GF-D8 (cell line): ENCODE data around the gene MDM4.
"Not testable (repeated sequence)": the region's sequence is repeated elsewhere in the genome, so short reads cannot be mapped to it uniquely, and the experiment has no call there.

Experiments
- DNase-seq: peaks from one replicate; lab custom pipeline; 2025; lab: John Stamatoyannopoulos, UW

Gene MDM4

DNA sequence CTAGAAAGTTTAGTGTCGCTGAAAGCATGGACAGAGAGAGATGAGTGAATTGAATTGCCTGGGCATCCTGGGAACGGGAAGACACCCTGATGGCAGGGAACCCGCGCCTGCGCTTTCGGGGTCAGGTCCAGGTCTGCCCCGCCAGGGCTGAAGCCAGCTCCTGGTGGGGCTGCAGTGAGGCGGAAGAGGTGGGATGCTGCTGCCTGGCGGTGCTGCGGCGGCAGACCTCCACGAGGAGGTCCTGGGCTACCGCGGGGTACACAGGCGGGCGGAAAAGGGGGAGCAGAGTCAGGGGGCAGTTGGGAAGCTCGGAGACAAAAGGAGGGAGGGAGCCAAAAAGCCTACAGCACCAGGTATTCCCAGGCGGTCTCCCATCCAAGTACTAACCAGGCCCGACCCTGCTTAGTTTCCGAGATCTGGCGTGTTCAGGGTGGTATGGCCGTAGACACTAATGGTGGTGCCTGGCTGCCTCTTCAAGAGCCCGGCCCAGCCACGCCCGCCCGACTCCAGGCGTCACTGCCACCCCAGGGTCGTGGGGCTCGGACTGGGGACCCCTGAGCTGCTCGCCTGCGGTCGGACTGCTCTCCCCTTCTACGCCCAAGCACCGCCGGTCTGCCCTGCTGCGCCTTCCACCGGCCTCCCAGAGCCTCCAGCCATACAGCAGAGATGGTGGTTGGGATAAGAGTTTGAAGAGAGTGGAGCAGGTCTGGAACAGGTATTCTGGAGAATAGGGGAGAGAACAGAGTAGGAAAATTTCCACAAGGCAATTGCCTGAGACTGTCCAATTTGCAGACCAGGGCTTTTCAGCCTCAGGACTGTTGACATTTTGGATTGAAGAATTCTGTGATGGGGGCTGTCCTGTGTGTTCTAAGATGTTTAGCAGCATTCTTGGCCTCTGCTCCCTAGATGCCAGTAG lies 46.1 kb downstream of the MDM4 start:
- no peak for DNase-seq

DNA sequence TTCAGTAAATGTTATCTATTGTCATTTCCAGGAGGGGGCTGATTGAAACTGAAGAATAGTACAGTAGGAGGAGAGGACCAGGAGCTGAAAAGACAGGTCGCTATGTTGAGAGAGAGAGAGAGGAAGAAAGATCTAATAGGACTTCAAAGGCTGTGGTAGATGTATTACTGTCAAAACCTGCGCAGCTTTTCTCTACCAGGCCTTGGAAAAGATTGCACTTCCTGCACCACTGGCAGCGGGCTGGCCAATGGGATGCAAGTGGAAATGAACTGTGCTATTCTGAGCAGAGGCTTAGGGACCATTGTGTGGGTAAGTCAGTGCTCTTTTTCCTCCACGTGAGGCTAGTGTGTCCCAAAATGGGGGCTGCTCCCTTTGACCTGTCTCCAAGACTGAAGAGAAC lies 47.1 kb downstream of the MDM4 start:
- no peak for DNase-seq

DNA sequence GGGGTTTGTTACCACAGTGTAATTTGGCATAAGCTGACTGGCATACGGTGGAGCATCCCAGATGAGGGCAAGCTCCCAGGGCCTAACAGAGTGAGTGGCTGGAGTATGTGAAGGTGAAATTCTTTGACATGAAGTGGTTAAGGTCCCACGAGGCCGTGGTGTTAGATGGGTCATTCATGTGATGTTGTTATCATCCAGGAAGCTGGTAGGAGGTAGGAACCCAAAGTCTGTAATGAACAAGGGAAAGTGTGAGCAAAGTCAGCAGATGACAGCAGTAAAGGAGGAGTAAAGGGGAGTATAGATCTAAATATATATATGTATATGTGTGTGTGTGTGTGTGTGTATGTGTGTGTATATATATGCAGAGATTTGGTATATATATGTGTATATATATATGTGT lies 47.6 kb downstream of the MDM4 start:
- no peak for DNase-seq

DNA sequence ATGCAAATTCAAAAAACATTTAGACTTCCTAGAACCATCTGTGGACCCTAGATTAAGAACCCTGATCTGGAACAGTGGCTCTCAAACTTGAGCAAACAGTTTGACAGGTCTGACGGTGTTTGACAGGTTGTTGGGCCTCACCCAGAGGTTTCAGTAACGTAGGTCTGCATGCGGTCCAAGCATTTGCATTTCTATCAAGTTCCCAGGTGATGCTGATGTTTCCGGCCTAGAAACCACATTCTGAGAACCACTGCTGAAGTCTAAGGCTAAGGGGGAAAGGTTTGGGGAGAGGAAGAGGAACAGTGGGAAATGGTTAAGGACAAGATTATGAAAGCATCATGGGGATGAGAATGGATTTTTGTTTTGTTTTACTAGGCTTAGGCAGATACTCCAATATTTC lies 48.6 kb downstream of the MDM4 start:
- DNase-seq: no peak

DNA sequence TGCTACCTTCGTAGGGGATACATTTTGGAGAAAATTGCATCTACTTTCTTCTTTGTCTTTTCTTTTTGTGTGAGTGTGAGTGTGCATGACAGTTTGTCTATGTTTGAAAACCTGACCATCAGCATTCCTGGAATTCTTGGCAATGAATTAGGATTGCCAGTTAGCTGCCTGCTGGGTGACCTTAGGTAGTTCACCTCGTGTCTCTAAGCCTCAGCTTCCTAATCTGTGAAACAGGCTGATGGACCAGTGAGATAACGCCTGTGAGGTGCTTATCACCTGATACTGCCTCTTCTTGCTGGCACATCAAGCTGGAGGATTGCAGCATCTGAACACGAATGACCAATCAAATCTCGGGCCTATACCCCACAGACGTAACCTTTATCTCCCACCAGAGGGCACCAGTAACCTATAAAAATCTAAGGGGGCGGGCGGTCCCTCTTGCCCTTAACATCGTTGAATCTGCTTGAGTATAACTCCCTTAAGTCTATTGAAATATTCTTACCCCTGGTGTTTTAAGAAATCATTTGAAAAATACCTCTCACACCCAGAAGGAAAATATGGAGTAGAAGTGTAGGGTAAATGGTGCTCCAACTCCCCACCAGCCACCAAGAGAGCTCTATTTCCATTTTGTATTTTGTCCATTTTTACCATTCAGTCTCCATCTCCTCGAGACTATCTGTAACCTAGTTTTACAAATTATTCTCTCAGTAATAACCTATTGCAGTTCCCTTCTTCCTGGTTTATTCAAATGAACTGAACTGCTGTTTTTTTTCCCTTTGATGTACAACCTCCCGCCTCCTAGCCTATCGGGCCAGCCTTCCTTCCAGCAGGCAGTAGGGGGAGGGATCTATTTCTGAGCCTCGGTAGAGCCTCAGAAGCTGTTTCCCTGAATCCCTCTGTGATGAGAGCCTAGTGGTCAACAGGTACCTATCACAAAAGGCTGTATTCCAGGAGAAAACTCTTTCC lies 49.7 kb downstream of the MDM4 start:
- DNase-seq: peak; percentile 14

DNA sequence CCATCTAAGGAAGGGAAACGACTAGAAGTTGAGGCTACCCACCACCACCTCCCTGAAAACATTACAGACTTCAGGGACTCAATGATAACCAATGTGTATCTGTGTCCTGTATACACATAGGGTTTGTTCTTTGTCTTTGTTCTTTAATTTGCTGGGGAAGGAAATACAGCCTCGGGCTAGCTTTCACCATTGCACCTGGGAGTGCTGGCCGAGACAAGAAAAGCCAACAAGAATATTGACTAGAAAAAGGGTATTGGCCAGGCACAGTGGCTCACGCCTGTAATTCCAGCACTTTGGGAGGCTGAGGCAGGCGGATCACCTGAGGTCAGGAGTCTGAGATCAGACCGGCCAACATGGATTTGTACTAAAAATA lies 50.4 kb downstream of the MDM4 start:
- no peak for DNase-seq

DNA sequence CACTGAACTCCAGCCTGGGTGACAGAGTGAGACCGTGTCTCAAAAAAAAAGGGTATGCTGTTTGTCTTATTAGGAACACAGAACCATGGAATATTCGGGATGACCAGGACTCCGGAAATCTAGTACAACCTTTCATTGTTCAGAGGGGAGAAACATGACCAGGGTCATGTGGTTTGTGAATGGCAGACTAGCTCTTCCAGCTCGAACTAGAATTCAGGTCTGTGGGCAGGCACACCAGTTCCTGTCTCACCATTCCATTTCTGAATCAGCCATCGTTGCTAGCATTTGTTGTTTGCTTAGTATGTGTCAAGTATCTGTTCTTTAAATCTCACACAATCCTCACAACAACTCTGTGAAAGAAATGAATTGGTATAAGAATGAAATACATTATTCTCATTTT lies 50.9 kb downstream of the MDM4 start:
- no peak for DNase-seq

DNA sequence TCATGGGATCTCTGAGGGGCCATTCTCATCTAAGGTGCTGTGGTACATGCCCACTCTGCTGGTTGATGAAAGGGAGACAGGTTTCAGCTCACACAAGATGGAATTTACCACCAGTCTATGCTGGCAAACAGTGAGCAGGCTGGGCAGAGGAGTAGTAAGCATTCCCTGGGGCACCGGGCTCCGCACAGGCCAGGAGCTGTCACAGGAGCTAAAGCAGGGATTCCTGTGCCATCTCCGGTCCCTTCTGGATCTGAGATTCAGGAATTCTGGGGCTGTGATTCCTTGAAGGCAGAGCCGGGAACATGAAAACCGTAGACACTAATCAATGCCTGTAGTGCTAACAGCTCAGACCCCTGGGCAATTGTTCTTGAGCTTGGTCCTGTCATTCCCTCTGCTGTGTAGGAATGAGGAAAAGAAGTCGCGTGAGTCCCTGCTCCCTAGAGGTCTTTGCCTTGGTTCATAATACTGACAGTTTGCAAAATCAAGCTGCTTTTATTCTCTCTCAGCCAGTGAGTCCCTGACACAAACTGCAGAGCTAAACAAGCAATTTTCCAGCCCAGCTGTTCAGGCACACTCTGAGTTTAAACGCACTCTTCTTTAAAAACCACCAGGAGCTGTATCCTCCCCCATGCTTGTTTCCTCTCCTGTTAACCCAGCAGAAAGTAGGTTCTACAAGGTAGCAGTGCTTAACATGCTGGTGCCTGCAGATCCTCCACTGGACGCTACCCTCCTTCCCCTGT lies 52.5 kb downstream of the MDM4 start:
- no peak for DNase-seq

DNA sequence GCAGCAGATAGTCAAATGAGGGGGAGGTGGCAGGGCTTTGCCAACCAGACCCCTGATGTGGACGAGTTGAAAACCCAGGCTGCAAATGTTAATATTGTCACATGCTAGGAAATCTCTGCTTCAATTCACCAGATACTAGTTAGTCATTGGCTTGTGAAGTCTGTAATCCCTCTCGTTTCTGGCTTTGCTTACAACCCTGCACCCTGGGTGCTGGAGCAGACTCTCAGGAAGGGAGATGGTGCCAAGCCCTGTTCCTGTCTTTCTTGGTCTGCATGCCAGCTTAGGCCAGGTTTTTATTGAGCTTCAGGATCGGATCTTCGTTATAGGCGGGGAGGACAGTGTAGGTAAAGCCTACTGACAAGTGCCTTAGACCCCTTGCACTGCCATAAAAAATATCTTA lies 53.3 kb downstream of the MDM4 start:
- no peak for DNase-seq

DNA sequence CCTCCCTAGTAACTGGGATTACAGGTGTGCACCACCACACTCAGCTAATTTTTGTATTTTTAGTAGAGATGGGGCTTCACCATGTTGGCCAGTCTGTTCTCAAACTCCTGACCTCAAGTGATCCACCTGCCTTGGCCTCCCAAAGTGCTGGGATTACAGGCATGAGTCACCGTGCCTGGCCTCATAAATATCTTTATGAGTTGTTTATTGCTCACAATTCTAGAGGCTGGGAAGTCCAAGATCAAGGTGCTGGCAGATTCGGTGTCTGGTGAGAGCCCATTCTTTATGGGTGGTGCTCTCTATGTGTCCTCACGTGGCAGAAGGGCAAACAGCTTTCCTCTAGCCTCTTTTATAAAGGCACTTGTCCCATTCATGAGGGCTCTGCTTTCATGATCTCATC lies 53.8 kb downstream of the MDM4 start:
- DNase-seq: not testable (repeated sequence)

DNA sequence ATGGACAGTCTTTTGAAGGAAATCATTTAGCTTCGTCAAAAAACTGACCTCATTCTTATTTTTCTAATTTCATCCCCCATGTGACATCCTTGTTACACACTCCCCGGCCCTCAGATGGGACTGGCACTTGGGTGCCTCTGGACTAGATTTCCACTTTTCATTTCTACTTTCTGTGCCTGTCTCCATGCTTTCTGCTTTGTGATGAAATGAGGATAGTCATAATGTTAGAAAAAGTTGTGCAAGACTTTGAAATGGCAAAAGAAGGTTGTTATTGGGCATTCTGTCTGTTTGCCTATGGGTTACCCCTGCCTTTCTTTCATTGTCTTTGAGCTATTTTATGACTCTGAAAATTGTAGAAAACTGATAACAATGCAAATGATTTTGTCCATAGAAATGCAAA lies 54.9 kb downstream of the MDM4 start:
- no peak for DNase-seq

DNA sequence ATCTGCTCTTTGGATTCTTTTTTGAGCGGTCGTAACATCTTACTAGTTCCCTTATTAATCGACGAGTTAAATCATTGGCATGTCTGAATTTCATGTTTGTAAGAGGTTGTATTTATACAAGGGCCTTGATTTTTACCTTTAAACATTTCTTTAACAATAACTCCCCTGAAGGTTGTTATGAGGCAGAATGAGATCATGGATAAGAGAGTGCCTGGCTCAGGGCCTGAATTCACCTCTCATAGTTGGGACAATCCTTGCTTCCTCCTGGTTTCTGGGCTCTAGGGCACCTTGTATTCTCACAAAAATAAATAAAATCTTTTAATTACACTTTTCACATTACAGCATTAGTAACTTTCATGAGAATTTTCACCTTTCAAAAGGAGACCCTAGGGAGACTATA lies 55.4 kb downstream of the MDM4 start:
- no peak for DNase-seq

DNA sequence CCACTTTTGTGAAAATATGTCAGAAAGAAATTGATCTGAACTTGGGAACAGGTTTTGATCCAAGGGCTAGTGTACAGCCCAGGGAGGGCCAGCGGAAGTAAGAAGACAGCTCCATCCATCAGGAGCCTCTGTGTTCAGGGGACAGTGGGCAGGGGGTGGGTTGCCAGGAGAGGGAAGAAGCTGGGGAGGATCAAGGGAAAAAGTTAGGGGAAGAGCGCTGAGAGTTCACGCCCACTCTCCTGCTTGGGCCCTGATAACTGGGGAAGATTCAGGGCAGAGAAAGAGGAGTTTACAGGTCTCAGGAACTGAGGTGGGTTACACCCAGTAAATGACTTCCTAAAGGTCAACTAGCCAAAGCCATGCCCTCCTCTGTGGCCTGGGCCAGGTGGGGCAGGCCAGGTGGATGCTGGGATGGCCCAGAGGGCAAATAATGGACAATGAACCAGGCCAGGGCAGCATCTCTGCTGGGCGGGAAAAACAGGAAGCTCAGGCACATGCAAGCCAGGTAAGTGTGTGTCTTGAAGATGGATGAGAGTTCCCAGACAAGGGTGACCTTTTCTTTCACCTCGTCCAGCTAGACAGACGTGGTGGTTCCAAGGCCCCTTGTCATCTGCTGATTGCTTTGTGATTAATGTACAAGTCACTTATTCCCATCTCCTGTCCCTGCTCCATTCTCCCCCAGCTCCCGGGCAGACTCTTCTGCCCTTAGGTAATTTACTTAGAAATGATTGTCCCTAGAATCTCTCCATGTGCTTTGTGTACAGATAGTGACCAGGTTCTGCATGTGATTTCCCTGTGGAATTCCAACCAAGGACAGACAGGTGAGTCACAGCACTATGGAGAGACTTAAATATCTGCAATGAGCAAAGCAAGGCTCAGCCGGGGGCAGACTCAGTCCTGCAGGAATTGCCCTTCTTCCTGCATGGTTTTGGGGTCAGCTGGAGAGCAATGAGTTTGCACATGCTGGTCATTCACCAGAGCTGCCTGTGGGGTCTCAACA lies 57.0 kb downstream of the MDM4 start:
- DNase-seq: no peak

DNA sequence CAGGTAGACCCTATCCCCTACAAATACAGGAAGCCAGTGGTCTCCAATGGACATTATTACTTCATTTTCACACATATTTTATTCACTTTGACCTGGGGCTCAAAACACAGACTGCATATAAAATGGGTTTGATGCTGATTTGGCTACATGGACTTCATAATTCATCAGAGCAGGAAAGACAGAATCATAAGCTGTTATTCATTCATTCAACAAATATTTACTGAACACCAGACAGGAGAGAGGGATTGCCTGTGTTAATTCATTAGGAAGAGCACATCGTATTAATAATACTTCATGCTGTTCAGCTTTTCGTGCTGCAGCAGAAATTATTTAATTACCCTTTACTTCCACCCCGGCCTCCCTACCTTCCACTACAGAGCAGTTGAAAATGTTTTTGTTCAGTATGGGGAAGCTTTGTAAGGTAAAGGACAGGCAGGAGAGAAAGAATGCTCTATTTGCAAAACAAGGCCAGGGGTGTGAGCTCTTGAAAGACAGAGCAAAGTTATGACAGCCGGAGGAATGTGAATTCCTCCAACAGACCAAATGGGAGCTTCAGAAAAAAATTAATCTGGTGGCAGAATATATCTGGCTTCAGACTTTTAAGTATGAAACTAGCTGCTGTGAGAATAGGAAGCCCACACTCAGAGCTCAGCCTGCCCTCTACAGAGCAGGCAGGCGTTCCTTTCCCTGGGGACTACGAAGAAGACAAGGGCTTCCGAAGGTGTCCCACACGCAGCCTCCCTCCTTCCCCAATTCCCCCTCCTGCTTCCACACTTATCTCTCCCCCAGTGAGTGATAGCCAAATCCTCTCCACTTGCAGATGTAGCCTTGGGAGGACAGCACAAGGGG lies 58.0 kb downstream of the MDM4 start:
- DNase-seq: no peak

DNA sequence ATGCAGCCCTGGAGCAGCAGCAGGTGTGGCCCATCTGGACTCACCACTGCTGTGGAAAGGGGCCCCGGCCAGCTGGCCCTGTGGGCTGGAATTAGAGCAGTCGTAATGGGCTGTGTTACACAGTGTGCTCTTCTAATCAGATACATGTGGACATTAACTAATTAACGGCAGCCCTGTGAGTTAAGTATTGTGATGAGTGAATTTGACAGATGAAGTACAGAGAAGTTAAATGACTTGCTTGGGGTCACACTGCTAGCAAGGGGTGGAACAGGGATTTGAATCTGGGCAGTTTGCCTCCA lies 58.6 kb downstream of the MDM4 start:
- DNase-seq: no peak

DNA sequence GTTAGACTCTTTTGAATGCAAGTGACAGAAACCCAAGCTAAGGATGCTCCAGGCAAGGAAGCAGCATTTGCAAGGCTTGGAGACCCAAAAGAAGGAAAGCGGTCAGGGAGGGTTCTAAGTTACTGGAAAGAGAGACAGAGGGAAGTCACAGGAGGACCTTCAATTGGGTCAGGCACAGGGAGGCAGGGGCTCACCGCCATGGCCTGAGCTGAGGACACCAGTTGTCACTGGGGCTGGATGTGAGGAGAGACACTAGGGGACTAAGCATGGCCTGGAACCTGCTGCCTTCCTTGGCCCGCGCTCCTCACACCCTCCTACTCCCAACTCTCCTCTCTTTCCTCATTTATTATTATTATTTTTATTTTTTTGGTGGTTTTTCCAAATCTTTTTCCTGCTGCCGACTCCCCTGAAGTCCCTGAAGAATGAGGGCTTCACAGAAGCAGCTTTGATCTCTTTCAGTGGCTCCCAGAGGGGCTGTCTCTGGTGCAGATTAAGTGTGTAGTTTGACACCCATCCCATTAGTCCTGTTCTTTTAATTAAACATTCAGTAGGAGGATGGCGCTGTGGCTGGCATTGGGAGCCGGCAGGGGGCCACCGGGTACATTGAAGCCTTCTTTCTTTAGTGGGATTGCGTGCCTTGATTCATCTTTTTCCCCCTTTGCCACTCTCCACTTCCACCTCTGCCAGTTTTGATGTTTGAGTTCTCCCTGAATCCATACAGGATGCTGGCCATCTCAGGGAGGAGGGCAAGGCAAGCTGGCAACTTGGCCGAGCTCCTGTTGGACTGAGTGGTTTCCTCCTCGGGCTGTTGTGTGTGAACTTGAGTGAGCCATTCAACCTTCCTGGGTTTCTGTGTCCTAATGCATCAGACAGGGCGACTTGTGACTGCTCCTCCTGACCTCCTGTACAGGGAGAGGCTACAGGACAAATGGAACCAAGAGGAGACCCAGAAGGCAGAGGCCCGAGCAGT lies 59.3 kb downstream of the MDM4 start:
- DNase-seq: no peak

DNA sequence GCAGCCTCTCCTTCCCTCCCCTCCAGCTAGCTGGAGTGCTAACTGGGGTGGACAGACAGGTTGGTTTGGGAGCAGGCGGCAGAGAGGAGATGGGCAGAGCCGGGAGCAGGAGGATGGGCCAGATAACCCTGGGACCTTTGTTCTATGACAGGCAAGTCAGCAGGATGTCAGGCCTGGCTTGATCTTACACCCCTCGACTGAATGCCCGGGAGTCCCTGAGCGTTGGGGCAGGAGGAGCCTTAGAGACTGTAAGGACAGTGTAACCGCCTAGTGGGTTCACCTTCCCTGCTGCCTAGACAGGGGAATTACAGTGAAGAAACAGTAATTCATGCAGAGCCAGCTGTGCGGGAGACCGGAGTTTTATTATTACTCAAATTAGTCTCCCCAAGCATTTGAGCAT lies 60.2 kb downstream of the MDM4 start:
- DNase-seq: no peak

DNA sequence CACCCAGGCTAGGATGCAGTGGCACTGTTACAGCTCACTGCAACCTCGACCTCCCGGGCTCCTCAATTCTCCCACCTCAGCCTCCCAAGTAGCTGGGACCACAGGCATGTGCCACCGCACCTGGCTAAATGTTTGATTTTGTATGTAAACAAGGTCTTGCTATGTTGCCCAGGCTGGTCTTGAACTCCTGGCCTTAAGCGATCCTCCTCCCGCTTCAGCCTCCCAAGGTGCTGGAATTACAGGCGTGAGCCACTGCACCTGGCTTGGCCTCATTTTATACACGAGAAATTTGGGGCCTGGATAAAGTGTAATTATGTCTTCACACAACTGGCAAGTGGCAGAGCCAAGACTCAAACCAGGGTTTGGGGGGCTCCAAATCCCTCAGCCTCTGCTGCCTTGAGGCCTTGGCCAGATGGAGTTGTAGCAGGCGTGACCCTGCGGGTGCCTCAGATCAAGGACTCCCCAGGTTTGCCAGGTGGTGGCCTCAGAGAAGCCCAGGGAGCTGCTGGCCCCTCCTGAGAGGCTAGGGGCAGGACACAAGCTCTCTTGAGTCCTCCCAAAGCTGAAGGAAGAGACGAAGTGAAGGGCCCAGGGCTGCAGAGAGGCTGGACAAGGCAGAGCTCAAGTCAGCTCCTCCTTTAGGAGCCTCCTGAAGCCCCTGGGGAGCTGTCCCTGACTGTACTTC lies 61.7 kb downstream of the MDM4 start:
- DNase-seq: no peak
